ENCODE data around the gene C8G.

- TF ChIP-seq SIN3A (IDR thresholded peaks at IDR 0.05; ENCODE audit: borderline replicate concordance, insufficient read depth, low read depth, low read length) (no peak), CTCF (IDR thresholded peaks at IDR 0.05) (no peak)
Measured at GRCh38 chr9:136952876-136953770, 8.1 kb downstream of the C8G start.
